ENCODE data around the gene UBE2D3.

GRCh38 chr4:102761296-102761701 lies 66.1 kb downstream of the UBE2D3 start:
- TF ChIP-seq CTCF (IDR thresholded peaks at IDR 0.05; ENCODE audit: insufficient read depth, low read depth, low read length): no peak
- TF ChIP-seq EZH2 (IDR thresholded peaks at IDR 0.05; ENCODE audit: insufficient read depth, low read length): no peak
